Stimulated activated CD8-positive, alpha-beta memory T cell treated with anti-CD3 and anti-CD28 coated beads, Interleukin-2, amount 100 ng/mL, for 1 hour (primary cell): Measurements from ENCODE around the gene MCM5.
"Not testable (repeated sequence)": the region's sequence is repeated elsewhere in the genome, so short reads cannot be mapped to it uniquely, and the experiment has no call there.

Experiments used
- DNase-seq, 2 donors: peaks; one replicate each; pipeline ENCODE4 v3.0.0-alpha.2; 2020; ENCODE audit warnings: low read depth in 2 of 2

The MCM5 gene

GRCh38 chr22:35452351-35452781 lies 52.4 kb downstream of the MCM5 start:
- DNase-seq = no peak

- DNase-seq = no peak
These were observed 53.1 kb downstream of the MCM5 start for GRCh38 chr22:35452810-35453743.

- no peak for DNase-seq
These were observed 54.6 kb downstream of the MCM5 start for GRCh38 chr22:35454416-35455054.

GRCh38 chr22:35455529-35455928 lies 55.6 kb downstream of the MCM5 start:
- no peak for DNase-seq

DNA sequence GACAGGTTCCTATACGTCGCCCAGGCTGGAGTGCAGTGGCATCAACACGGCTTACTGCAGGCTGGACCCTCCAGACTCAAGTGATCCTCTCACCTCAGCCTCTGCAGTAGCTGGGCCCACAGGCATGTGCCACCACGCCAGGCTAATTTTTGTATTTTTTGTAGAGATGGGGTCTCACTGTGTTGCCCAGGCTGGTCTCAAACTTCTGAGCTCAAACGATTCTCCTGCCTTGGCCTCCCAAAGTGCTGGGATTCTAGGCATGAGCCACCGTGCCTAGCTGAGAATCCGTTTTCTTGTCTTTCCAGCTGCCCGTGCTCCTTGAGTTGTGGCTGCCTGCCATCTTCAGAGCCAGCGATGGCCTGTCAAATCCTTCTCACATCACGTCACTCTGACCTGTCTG lies 56.8 kb downstream of the MCM5 start:
- no peak for DNase-seq

GRCh38 chr22:35457729-35458546 lies 58.0 kb downstream of the MCM5 start:
- DNase-seq = no peak

DNA sequence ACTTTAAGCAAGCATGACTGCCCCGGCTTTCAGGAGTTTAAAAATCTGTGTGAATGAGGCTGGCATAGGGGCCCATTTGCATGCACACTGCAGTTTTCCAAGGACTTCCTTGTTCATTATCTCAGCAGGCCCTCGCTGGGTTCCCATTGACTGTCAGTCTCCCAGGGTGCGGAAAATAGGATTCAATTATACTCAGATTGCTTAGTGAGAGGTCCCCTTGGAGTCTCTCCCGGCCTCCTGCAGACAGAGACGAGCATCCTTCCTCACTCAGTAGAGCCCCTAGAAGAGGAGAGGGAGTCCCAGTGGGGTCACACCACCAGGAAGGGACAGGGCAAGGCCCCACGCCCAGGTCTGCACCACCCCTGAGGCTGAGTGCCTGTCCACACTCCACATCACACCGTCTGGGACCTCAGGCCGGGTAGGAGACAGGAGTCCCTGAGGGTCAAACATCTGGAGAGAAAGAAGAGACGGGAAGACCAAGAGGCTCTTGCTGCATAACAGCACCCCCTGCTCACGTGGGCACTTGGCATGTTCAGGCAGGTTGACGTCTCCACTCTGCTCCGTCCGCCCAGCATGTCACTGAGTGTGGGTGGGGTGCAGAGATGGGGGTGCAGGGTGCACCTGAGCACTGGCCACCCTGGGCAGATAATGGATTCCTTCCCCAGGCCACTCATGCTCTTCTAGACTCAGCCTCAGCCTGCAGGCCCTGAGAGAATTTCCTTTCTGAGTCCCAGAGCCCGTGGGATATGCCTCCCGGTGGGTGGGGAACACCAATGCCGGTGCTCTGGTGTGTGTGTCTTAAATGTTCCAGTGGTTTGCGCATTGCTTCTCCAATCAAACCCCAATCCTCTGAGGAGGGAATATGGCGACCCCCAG lies 58.8 kb downstream of the MCM5 start:
- no peak for DNase-seq

DNA sequence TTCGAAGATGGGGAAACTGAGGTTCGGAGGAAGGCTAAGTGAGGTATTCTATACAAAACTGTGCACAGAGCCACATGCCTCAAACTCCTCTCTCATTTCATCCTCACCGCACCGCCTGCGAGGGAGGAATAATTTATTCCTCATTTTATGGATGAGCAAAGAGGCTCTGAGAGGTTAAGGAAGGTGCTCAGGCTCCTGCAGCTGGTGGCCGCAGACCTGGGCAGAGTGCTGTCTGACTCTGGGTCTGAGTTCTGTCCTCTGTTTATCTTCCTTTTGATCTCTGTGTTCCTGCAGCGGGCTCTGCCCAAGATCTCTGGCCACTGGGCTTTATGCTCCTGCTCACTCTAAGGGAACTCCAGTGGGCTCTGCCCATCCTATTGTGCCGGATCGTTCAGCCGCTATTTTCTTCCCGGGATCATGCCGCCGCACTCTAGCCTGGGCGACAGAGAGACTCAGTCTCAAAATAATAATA lies 59.5 kb downstream of the MCM5 start:
- no peak for DNase-seq

GRCh38 chr22:35459976-35460375 lies 60.0 kb downstream of the MCM5 start:
- not testable (repeated sequence) for DNase-seq

DNA sequence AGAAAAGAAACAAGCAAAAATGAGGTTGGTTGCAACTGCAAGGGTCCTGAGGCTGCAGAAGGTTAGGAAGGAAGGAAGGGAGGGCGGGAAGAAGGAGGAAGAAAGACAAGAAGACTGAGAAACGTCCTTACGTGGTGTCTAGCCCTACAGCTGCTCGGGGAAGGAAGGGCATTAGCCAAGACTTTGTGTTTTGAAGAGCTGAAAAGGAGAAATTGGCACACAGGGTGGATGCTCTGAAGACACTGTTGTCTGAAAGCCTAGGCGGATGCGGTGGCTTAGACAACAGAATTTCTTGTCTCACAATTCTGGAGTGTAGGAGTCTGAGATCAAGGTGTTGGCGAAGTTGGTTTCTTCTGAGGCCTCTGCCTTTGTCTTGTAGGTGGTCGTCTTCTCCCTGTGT lies 60.7 kb downstream of the MCM5 start:
- no peak for DNase-seq

- DNase-seq = no peak
These were observed 62.7 kb downstream of the MCM5 start for GRCh38 chr22:35462498-35463230.

GRCh38 chr22:35463231-35463933 lies 63.4 kb downstream of the MCM5 start:
- no peak for DNase-seq

GRCh38 chr22:35464399-35464798 lies 64.5 kb downstream of the MCM5 start:
- DNase-seq = no peak

GRCh38 chr22:35465109-35465701 lies 65.3 kb downstream of the MCM5 start:
- no peak for DNase-seq

GRCh38 chr22:35467681-35468434 lies 67.9 kb downstream of the MCM5 start:
- no peak for DNase-seq

DNA sequence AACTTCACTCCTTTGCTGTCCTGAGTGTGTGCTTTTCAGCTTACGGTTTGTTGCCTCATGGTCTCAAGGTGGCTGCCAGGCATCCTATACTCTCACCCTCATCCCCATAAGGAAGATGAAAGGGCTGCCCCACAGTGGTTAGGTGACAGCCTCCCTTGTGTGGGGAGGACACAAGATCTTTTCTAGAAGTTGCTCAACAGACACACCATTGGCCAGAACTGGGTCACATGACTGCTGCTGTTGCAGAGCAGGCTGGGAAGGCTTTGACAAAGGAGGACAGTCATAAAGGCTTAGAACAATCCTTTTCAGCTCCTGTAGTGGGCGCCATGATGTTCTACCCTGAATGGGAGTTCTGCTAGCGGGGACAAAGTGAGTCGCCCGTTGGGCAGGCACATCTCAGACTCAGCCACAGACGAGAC lies 71.0 kb downstream of the MCM5 start:
- DNase-seq = no peak

GRCh38 chr22:35471566-35471965 lies 71.6 kb downstream of the MCM5 start:
- not testable (repeated sequence) for DNase-seq

GRCh38 chr22:35472488-35472887 lies 72.5 kb downstream of the MCM5 start:
- DNase-seq = no peak

GRCh38 chr22:35473971-35474370 lies 74.0 kb downstream of the MCM5 start:
- DNase-seq = no peak
